Suprapubic skin (tissue), 4 donors: ENCODE results near the gene SEMA6A. TPM values are rescaled to one million over a fixed set of nuclear protein-coding genes. Genes with fewer than 3 reads are reported as not detected.

Experiments used
- DNase-seq, 2 donors: peaks; one replicate each; pipeline ENCODE4 v3.0.0-alpha.2; 2019; ENCODE audit warnings: low spot score in 2 of 2
- H3K27ac ChIP-seq: fragments of 200-600 bp; sonication (generic); one replicate; pipeline ENCODE4 v1.5.1; 2019
- H3K27me3 ChIP-seq: fragments of 200-600 bp; sonication (generic); one replicate; pipeline ENCODE4 v1.5.1; 2019
- H3K36me3 ChIP-seq: fragments of 200-600 bp; sonication (generic); one replicate; pipeline ENCODE4 v1.5.1; 2019
- H3K4me1 ChIP-seq: fragments of 200-600 bp; sonication (generic); one replicate; pipeline ENCODE4 v1.5.1; 2019
- H3K4me3 ChIP-seq: fragments of 200-600 bp; sonication (generic); one replicate; pipeline ENCODE4 v1.5.1; 2019; ENCODE audit warnings: mild to moderate bottlenecking
- H3K9me3 ChIP-seq: fragments of 200-600 bp; sonication (generic); one replicate; pipeline ENCODE4 v1.5.1; 2019
- CTCF ChIP-seq, 2 donors: fragments of 200-600 bp in 1 of 2; fragments of 450-650 bp in 1 of 2; sonication (generic) in 1 of 2; IDR thresholded peaks; one replicate each; pipeline ENCODE4 v1.5.1; 2016 to 2019; ENCODE audit warnings: antibody characterized with exemption in 2 of 2, mild to moderate bottlenecking in 1 of 2, moderate library complexity in 1 of 2
- EP300 ChIP-seq: sonication (generic); formaldehyde crosslinking; IDR thresholded peaks from one replicate; pipeline ENCODE4 v1.6.1; 2017; ENCODE audit warnings: antibody characterized with exemption
- POLR2A ChIP-seq, 2 donors: fragments of 450-650 bp; IDR thresholded peaks; one replicate each; pipeline ENCODE4 v1.6.1; 2017; ENCODE audit warnings: antibody characterized with exemption in 2 of 2, mild to moderate bottlenecking in 2 of 2, moderate library complexity in 2 of 2
- POLR2AphosphoS5 ChIP-seq, 3 donors: sonication (generic); formaldehyde crosslinking; IDR thresholded peaks; one replicate each; pipeline ENCODE4 v1.6.1; 2017; ENCODE audit warnings: antibody characterized with exemption in 3 of 3
- WGBS: methylation state at CpG from one replicate; pipeline ENCODE4 v1.1.5; 2018; 5-methylcytosine and 5-hydroxymethylcytosine counted together
- total RNA-seq, 4 donors: library from RNA; depleted of rRNA; stranded (reverse); fragments of >200 nt; gene quantifications; one replicate each; pipeline ENCODE4 v1.1.0, GENCODE V29; 2016

Gene SEMA6A
- total RNA-seq, 4 donors from 2014 or later: 7.4 to 27.8 (median 15.5) TPM

GRCh38 chr5:116581910-116582309, 7.3 kb upstream of the SEMA6A start:
- Histone ChIP-seq H3K36me3 (no peaks in the 10 kb centered on the region), H3K4me1 (peaks cover 4% of the 10 kb centered on the region), H3K4me3 (no peak overlapping the region), H3K27ac (no peak overlapping the region), H3K9me3 (no peaks in the 10 kb centered on the region), H3K27me3 (no peaks in the 10 kb centered on the region)
- TF ChIP-seq EP300 (no peak), POLR2AphosphoS5 (IDR thresholded peaks at IDR 0.05) (no peak)
- DNase-seq: no peak
- 88% methylated on average over 1 of the region's 1 CpG for WGBS

- no peak for TF ChIP-seq POLR2AphosphoS5 (IDR thresholded peaks at IDR 0.05)
- no peak for TF ChIP-seq EP300
- TF ChIP-seq CTCF (IDR thresholded peaks at IDR 0.05): no peak
- TF ChIP-seq POLR2A (IDR thresholded peaks at IDR 0.05): no peak
- Histone ChIP-seq H3K9me3 (no peaks in the 10 kb centered on the region), H3K4me3 (no peak overlapping the region), H3K27ac (no peak overlapping the region), H3K36me3 (no peaks in the 10 kb centered on the region), H3K27me3 (no peaks in the 10 kb centered on the region), H3K4me1 (peaks cover 27% of the 10 kb centered on the region)
- 64% methylated on average over 6 of the region's 6 CpGs for WGBS
- no peak for DNase-seq
These were observed 4.5 kb upstream of the SEMA6A start for GRCh38 chr5:116579144-116579543.

- TF ChIP-seq EP300: no peak
- no peak for TF ChIP-seq POLR2AphosphoS5 (IDR thresholded peaks at IDR 0.05)
- no peak for TF ChIP-seq CTCF (IDR thresholded peaks at IDR 0.05)
- TF ChIP-seq POLR2A (IDR thresholded peaks at IDR 0.05): no peak
- Histone ChIP-seq H3K4me3 (no peak overlapping the region), H3K4me1 (peaks cover 30% of the 10 kb centered on the region), H3K27ac (no peak overlapping the region), H3K27me3 (peaks cover 5% of the 10 kb centered on the region), H3K9me3 (no peaks in the 10 kb centered on the region), H3K36me3 (no peaks in the 10 kb centered on the region)
- DNase-seq: no peak
- WGBS: 92% methylated on average over 3 of the region's 3 CpGs
These were observed 4.1 kb upstream of the SEMA6A start for GRCh38 chr5:116578676-116579075.

GRCh38 chr5:116577064-116577788, 2.6 kb upstream of the SEMA6A start:
- peaks cover 42% of the 10 kb centered on the region for H3K4me1 ChIP-seq
- 85% methylated on average over 12 of the region's 12 CpGs for WGBS
- peaks cover 19% of the 10 kb centered on the region for H3K27me3 ChIP-seq
- no peaks in the 10 kb centered on the region for H3K9me3 ChIP-seq
- no peak for DNase-seq
- no peaks in the 10 kb centered on the region for H3K36me3 ChIP-seq
- H3K4me3 ChIP-seq: no peak overlapping the region
- TF ChIP-seq CTCF (IDR thresholded peaks at IDR 0.05): no peak
- no peak for TF ChIP-seq POLR2A (IDR thresholded peaks at IDR 0.05)
- no peak for TF ChIP-seq POLR2AphosphoS5 (IDR thresholded peaks at IDR 0.05)
- H3K27ac ChIP-seq: no peak overlapping the region

GRCh38 chr5:116576053-116576713, 1.6 kb upstream of the SEMA6A start:
- no peaks in the 10 kb centered on the region for H3K36me3 ChIP-seq
- H3K9me3 ChIP-seq: no peaks in the 10 kb centered on the region
- H3K27ac ChIP-seq: peak overlapping the region; percentile 70
- DNase-seq: peak in 1 of 2 donors; percentile 81
- H3K27me3 ChIP-seq: peaks cover 24% of the 10 kb centered on the region
- H3K4me1 ChIP-seq: peaks cover 45% of the 10 kb centered on the region
- H3K4me3 ChIP-seq: peak overlapping the region; percentile 70
- 12% methylated on average over 34 of the region's 44 CpGs for WGBS
- TF ChIP-seq EP300: no peak
- peak; percentile 58 to 83 for TF ChIP-seq CTCF (IDR thresholded peaks at IDR 0.05)
